Neural cell (in vitro differentiated cells): Measurements from ENCODE around the gene TMBIM1. TPM values are rescaled to one million over a fixed set of nuclear protein-coding genes. Genes with fewer than 3 reads are reported as not detected.

ENCODE experiments used
- H2AFZ ChIP-seq: fragments of 200-600, 300-800 bp; sonication (generic), shearing (Covaris generic); 2 replicates; pipeline ENCODE4 v1.6.0; 2014; ENCODE audit warnings: low read depth, mild to moderate bottlenecking, antibody characterized with exemption, low read length, moderate library complexity
- H3F3A ChIP-seq: fragments of 200-600 bp; shearing (Covaris generic); 2 replicates; pipeline ENCODE4 v1.6.1; 2016; ENCODE audit warnings: mild to moderate bottlenecking, moderate library complexity, mixed read lengths, antibody characterized with exemption, low read length; ENCODE audit not compliant: insufficient read depth, poor library complexity, severe bottlenecking
- H3K27ac ChIP-seq: fragments of 200-600, 300-800 bp; sonication (generic), shearing (Covaris generic); 2 replicates; pipeline ENCODE4 v1.5.1; 2014; ENCODE audit warnings: mild to moderate bottlenecking, low read length, moderate library complexity
- H3K27me3 ChIP-seq: fragments of 300-800, 200-600 bp; sonication (generic), shearing (Covaris generic); 2 replicates; pipeline ENCODE4 v1.6.0; 2014; ENCODE audit warnings: mild to moderate bottlenecking, low read depth, low read length, moderate library complexity; ENCODE audit not compliant: insufficient read depth
- H3K36me3 ChIP-seq: fragments of 300-800, 200-600 bp; sonication (generic), shearing (Covaris generic); 2 replicates; pipeline ENCODE4 v1.5.1; 2014; ENCODE audit warnings: mild to moderate bottlenecking, antibody characterized with exemption, low read length, moderate library complexity; ENCODE audit not compliant: insufficient read depth
- H3K4me2 ChIP-seq: fragments of 300-800, 200-600 bp; sonication (generic), shearing (Covaris generic); 2 replicates; pipeline ENCODE4 v1.6.0; 2014; ENCODE audit warnings: mild to moderate bottlenecking, low read length
- H3K4me3 ChIP-seq: fragments of 300-800, 200-600 bp; sonication (generic), shearing (Covaris generic); 2 replicates; pipeline ENCODE4 v1.5.1; 2014; ENCODE audit warnings: mild to moderate bottlenecking, low read length, moderate library complexity
- H3K79me2 ChIP-seq: fragments of 200-600 bp; shearing (Covaris generic); replicated peaks from 2 replicates; pipeline ENCODE4 v1.6.0; 2014; ENCODE audit warnings: mild to moderate bottlenecking, low read length, moderate library complexity; ENCODE audit not compliant: insufficient read depth
- H3K9ac ChIP-seq: fragments of 300-800, 200-600 bp; sonication (generic), shearing (Covaris generic); 2 replicates; pipeline ENCODE4 v1.6.1; 2016; ENCODE audit warnings: mild to moderate bottlenecking, low read length, mixed read lengths
- H3K9me2 ChIP-seq: fragments of 200-600 bp; shearing (Covaris generic); 2 replicates; pipeline ENCODE4 v1.6.1; 2016; ENCODE audit warnings: mild to moderate bottlenecking, low read length, mixed read lengths; ENCODE audit not compliant: insufficient read depth
- H3K9me3 ChIP-seq: fragments of 200-600, 300-800 bp; sonication (generic), shearing (Covaris generic); 2 replicates; pipeline ENCODE4 v1.6.1; 2016; ENCODE audit warnings: mild to moderate bottlenecking, mixed run types, low read length, moderate library complexity, mixed read lengths
- H4K20me1 ChIP-seq: fragments of 200-600 bp; shearing (Covaris generic); 2 replicates; pipeline ENCODE4 v1.6.1; 2016; ENCODE audit warnings: mild to moderate bottlenecking, mixed run types; ENCODE audit not compliant: insufficient read depth
- CTCF ChIP-seq: fragments of 450-650 bp; IDR thresholded peaks from 2 replicates; pipeline ENCODE4 v1.5.1; 2014; ENCODE audit warnings: antibody characterized with exemption, mild to moderate bottlenecking, moderate library complexity; ENCODE audit not compliant: poor library complexity, severe bottlenecking
- EP300 ChIP-seq: fragments of 450-650 bp; conservative IDR thresholded peaks from 2 replicates; pipeline ENCODE4 v1.6.1; 2014; ENCODE audit warnings: antibody characterized with exemption, mild to moderate bottlenecking, moderate library complexity; ENCODE audit not compliant: poor library complexity, severe bottlenecking
- EZH2 ChIP-seq: fragments of 200-600, 300-800 bp; shearing (Covaris generic), sonication (generic); IDR thresholded peaks from 2 replicates; pipeline ENCODE4 v1.6.1; 2014; ENCODE audit warnings: antibody characterized with exemption, low read length, borderline replicate concordance, mild to moderate bottlenecking; ENCODE audit not compliant: insufficient read depth, poor library complexity, severe bottlenecking
- MXI1 ChIP-seq: fragments of 450-650 bp; conservative IDR thresholded peaks from 2 replicates; pipeline ENCODE4 v1.6.1; 2014; ENCODE audit warnings: antibody characterized with exemption, mild to moderate bottlenecking; ENCODE audit not compliant: poor library complexity, severe bottlenecking
- POLR2AphosphoS5 ChIP-seq: IDR thresholded peaks from 2 replicates; pipeline ENCODE4 v1.6.1; 2012
- RAD21 ChIP-seq: fragments of 450-650 bp; conservative IDR thresholded peaks from 2 replicates; pipeline ENCODE4 v1.6.1; 2014; ENCODE audit warnings: antibody characterized with exemption, mild to moderate bottlenecking, moderate library complexity
- REST ChIP-seq: IDR thresholded peaks from 2 replicates; pipeline ENCODE4 v1.6.1; 2012; ENCODE audit warnings: borderline replicate concordance
- SMC3 ChIP-seq: fragments of 450-650 bp; conservative IDR thresholded peaks from 2 replicates; pipeline ENCODE4 v1.6.1; 2014; ENCODE audit warnings: antibody characterized with exemption, mild to moderate bottlenecking, moderate library complexity; ENCODE audit not compliant: poor library complexity
- TAF1 ChIP-seq: IDR thresholded peaks from 2 replicates; pipeline ENCODE4 v1.6.1; 2012; ENCODE audit warnings: low read depth
- polyA plus RNA-seq: library from polyadenylated mRNA; depleted of rRNA; stranded (reverse); fragments of >200 nt; gene quantifications from 2 replicates; pipeline ENCODE4 v1.2.3, GENCODE V29; 2014

Gene TMBIM1
- polyA plus RNA-seq, 1 donor from 2014 or later: not detected

- TF ChIP-seq CTCF: no peak
- no peak for TF ChIP-seq REST
- TF ChIP-seq SMC3: no peak
- no peak for TF ChIP-seq EZH2
- TF ChIP-seq RAD21: no peak
- no peak for TF ChIP-seq MXI1
- TF ChIP-seq EP300: no peak
- TF ChIP-seq TAF1: no peak
- TF ChIP-seq POLR2AphosphoS5: no peak
Observed at GRCh38 chr2:218318241-218318640, 25.9 kb upstream of the TMBIM1 start.

GRCh38 chr2:218317835-218318234 is 25.5 kb upstream of the TMBIM1 start:
- Histone ChIP-seq H3K4me3 (no peak overlapping the region), H4K20me1 (no peaks in the 10 kb centered on the region), H2AFZ (no peak overlapping the region), H3K27ac (no peak overlapping the region), H3F3A (no peaks in the 10 kb centered on the region), H3K9me3 (no peaks in the 10 kb centered on the region), H3K27me3 (no peaks in the 10 kb centered on the region), H3K79me2 (no peaks in the 10 kb centered on the region), H3K9me2 (no peaks in the 10 kb centered on the region), H3K9ac (no peak overlapping the region), H3K36me3 (no peaks in the 10 kb centered on the region), H3K4me2 (no peak overlapping the region)
- TF ChIP-seq POLR2AphosphoS5: no peak
- no peak for TF ChIP-seq EZH2
- no peak for TF ChIP-seq MXI1
- no peak for TF ChIP-seq RAD21
- TF ChIP-seq TAF1: no peak
- no peak for TF ChIP-seq SMC3
- no peak for TF ChIP-seq EP300
- TF ChIP-seq CTCF: no peak
- TF ChIP-seq REST: no peak

More at GRCh38 chr2:218318241-218318640, 25.9 kb upstream of the TMBIM1 start:
- H2AFZ ChIP-seq: no peak overlapping the region
- no peaks in the 10 kb centered on the region for H3K9me2 ChIP-seq
- no peaks in the 10 kb centered on the region for H3F3A ChIP-seq
- H3K27me3 ChIP-seq: no peaks in the 10 kb centered on the region
- H3K4me2 ChIP-seq: no peak overlapping the region
- H3K27ac ChIP-seq: no peak overlapping the region
- H3K36me3 ChIP-seq: no peaks in the 10 kb centered on the region
- no peaks in the 10 kb centered on the region for H4K20me1 ChIP-seq
- no peak overlapping the region for H3K4me3 ChIP-seq
- no peak overlapping the region for H3K9ac ChIP-seq
- H3K79me2 ChIP-seq: no peaks in the 10 kb centered on the region
- no peaks in the 10 kb centered on the region for H3K9me3 ChIP-seq
